Fibroblast of villous mesenchyme (primary cell): ENCODE results near the gene ACSL1. TPM values are rescaled to one million over a fixed set of nuclear protein-coding genes. Genes with fewer than 3 reads are reported as not detected.

Experiments
- DNase-seq: peaks from one replicate; pipeline ENCODE4 v3.0.0-alpha.2; 2010; ENCODE audit warnings: low read depth
- H3K4me3 ChIP-seq: 2 replicates; pipeline ENCODE4 v1.5.1; 2011; ENCODE audit warnings: low read depth, mild to moderate bottlenecking, low read length
- CTCF ChIP-seq: IDR thresholded peaks from 2 replicates; pipeline ENCODE4 v1.5.1; 2012; ENCODE audit warnings: low read depth, mild to moderate bottlenecking, low read length; ENCODE audit not compliant: insufficient read depth
- small RNA-seq: library from RNA; depleted of rRNA; stranded (forward); fragments of <200 nt; gene quantifications from one replicate; pipeline ENCODE3, GENCODE V24; 2012
- total RNA-seq: library from RNA; depleted of rRNA; stranded (reverse); fragments of >200 nt; gene quantifications from 2 replicates; pipeline ENCODE4 v1.2.3, GENCODE V29; 2012

Gene ACSL1
- total RNA-seq, 1 donor = 32.4 TPM

- DNase-seq = no peak
- no peak for TF ChIP-seq CTCF
- H3K4me3 ChIP-seq = no peak overlapping the region
These were observed 110.2 kb downstream of the ACSL1 start for GRCh38 chr4:184715526-184715925.

GRCh38 chr4:184713887-184714286 lies 111.9 kb downstream of the ACSL1 start:
- no peak overlapping the region for H3K4me3 ChIP-seq
- DNase-seq = no peak
- TF ChIP-seq CTCF = no peak

GRCh38 chr4:184712322-184712721 lies 113.4 kb downstream of the ACSL1 start:
- no peak overlapping the region for H3K4me3 ChIP-seq
- no peak for TF ChIP-seq CTCF
- DNase-seq = no peak

- TF ChIP-seq CTCF = no peak
- H3K4me3 ChIP-seq = no peak overlapping the region
These were observed 119.3 kb downstream of the ACSL1 start for GRCh38 chr4:184706453-184706852.

GRCh38 chr4:184705692-184706091 lies 120.1 kb downstream of the ACSL1 start:
- no peak for DNase-seq
- no peak for TF ChIP-seq CTCF
- H3K4me3 ChIP-seq = no peak overlapping the region

More at GRCh38 chr4:184706453-184706852, 119.3 kb downstream of the ACSL1 start:
- DNase-seq = no peak

Small RNA genes lying within 50 kb of the gene (small RNA-seq; reads per million reads assigned to genes)
- not detected for gene MIR3945

Other genes starting within 250 kb of the ACSL1 start
- gene CASP3, start 176.5 kb downstream of the ACSL1 start, total RNA-seq = 35.4 and 110 TPM in 2 replicates
- gene PRIMPOL, start 176.2 kb downstream of the ACSL1 start, total RNA-seq = 10.6 and 19.9 TPM in 2 replicates
- gene CENPU, start 91.9 kb downstream of the ACSL1 start, total RNA-seq = 14.2 and 16.8 TPM in 2 replicates
- not detected in 2 replicates for gene HELT, start 192.5 kb upstream of the ACSL1 start, total RNA-seq